Putamen (tissue), 1 donor: ENCODE measurements around the gene ST8SIA5.
A peak's percentile ranks its signal among the peaks of the same experiment; 100 is the strongest.

Source experiments
- DNase-seq: peaks from one replicate; pipeline ENCODE4 v3.0.0-alpha.2; 2016; ENCODE audit warnings: low spot score

The ST8SIA5 gene

DNA sequence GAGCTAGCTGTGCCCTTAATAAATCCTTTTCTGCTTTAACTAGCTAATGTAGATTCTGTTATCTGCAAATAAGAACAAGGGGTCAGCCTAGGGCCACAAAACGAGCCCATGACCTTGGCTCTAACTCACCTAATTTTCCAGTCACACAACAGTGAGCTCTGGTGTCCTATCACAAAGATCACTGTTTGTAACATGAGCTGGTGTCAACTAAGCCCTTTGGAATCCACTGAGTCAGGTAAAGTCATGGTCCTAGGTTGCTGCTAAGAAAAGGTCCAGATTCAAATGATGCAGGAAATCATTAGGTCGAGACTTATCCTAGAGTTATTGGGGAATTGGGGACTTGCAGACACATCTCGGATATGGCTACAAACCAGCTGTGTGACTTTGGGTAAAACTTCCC lies 49.9 kb downstream of the ST8SIA5 start:
- DNase-seq = no peak

GRCh38 chr18:46705521-46705920 lies 51.3 kb downstream of the ST8SIA5 start:
- no peak for DNase-seq

DNA sequence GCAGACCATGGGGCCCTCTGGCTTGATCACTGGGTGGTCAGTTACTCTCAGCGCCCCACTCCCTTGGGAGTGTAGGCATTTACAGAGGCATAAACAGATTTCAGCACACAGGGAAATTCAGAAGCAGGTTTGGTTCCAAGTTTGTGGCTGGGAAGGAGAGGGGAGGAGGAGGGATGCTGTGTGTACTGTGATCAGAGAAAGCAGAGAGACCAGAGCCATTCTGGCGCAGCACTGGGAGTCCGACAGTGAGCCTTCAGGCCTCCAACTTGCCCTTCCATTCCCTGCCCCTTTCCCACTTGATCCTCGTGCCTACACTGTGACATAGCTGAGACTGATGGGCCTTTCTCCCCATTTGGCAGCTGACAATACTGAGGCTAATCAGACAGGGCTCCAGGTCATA lies 52.0 kb downstream of the ST8SIA5 start:
- DNase-seq = no peak

GRCh38 chr18:46704189-46704588 lies 52.7 kb downstream of the ST8SIA5 start:
- DNase-seq = no peak

GRCh38 chr18:46702471-46702870 lies 54.4 kb downstream of the ST8SIA5 start:
- no peak for DNase-seq

DNA sequence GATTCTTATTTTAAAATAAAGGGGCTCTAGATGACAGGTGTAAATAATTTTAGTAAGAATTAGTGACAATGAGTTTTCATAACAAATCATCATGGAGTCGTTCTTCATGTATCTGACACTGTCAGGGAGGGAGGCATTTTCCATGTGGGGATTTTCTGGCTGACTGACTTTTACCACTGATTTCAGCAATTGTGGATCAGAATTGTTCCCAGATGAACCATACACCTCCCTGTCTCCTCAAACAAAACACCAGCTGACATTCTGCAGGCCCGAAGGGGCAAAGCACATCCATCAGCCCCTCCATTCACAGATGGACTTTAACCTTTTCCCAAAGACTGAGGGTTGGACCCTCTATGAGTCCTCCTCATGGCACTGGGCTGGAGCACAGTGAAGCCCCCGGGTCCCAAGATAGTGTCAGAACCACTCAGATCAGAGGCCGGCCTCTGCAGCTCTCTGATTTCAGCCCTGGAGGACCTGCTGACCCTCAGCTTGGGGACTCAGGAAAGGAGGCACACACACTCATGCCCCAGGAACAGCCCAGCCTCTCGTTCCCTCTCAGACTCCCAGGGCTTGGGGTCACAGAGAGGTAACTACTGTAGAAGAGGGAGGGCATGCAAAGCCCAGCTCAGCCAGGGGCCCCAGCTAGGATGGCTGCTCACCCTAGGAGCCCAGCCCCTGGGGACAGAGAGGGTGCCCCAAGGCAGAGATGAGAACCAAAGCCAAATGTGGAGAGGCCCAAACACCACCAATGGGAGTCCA lies 56.6 kb downstream of the ST8SIA5 start:
- DNase-seq = no peak

DNA sequence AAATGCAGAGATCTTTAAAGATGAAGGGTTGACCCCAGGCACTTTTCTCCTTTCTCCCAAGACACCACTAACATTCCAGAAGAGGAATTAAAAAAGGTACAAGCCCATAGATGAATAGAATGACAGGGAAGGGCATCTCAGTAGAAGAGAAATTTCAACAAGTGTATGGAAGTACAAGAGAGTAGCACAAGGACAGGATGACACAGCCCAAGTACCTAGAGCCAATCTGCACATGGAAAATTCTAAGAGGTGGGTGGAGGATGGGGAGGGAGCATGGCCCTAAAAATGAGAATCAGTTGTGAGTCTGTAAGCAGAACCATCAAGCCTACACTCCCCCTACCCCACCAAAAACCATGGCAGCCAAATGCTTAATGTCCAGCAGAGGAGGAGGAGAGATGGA lies 60.2 kb downstream of the ST8SIA5 start:
- DNase-seq = no peak

GRCh38 chr18:46696268-46696667 lies 60.6 kb downstream of the ST8SIA5 start:
- DNase-seq = no peak

GRCh38 chr18:46693996-46694395 lies 62.9 kb downstream of the ST8SIA5 start:
- DNase-seq = no peak

- no peak for DNase-seq
These were observed 67.9 kb downstream of the ST8SIA5 start for GRCh38 chr18:46688853-46689525.

DNA sequence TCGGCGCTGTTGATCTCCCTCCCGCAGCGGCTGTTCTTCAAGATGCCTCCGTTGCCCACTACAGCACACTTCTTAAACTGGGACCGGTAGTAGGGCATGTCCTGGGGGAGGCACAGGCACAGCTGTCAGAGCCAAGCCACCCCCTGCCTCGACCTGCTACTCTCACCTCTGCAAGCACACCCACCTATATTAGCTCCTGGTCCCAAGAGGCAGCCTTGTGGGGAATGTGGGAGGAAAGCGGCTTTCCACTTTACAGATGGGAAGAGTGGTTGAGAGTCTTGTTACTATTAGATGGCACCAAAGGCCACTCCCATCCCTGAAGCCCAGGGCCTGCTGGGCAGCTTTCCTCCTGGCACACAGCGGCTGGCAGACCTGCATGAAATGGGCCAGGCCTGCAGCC lies 70.7 kb downstream of the ST8SIA5 start:
- no peak for DNase-seq

- no peak for DNase-seq
These were observed 73.6 kb downstream of the ST8SIA5 start for GRCh38 chr18:46683252-46683651.

DNA sequence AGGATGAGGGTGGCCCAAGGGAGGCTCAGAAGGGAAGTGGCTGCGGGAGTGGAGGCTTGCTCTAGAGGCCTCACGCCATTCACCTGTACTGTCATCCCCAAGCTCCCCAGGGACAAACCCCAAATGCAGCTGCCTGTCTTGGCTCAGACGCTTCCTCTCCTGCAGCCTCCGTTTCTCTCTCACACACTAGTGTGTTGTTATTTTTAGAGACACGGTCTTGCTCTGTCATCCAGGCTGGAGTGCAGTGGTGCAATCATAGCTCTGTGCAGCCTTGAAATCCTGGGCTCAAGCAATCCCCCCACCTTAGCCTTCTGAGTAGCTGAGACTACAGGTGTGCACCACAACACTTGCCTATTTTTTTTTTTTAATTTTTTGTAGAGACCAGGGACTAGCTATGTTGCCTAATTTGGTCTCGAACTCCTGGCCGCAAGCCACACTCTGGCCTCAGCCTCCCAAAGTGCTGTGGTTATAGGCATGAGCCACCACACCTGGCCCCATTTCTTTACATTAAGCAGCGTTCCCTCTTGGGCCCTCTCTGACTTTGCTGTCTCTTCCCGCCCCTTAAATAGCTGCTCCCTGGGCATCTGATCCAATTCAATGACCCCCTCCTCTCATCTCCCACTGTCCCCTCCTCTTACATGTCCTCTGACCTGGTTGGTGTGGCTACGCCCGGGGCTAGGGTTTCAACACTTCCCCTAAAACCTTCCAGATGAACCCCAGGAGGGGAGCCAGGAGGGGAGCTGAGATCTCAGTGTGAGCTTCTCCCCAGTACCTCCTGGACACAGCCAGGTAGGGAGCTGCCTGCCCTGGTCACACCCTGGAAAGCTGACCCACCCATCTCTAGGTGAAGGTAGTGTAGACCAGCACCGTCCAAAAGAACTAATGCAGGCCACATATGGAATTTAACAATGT lies 75.8 kb downstream of the ST8SIA5 start:
- no peak for DNase-seq

DNA sequence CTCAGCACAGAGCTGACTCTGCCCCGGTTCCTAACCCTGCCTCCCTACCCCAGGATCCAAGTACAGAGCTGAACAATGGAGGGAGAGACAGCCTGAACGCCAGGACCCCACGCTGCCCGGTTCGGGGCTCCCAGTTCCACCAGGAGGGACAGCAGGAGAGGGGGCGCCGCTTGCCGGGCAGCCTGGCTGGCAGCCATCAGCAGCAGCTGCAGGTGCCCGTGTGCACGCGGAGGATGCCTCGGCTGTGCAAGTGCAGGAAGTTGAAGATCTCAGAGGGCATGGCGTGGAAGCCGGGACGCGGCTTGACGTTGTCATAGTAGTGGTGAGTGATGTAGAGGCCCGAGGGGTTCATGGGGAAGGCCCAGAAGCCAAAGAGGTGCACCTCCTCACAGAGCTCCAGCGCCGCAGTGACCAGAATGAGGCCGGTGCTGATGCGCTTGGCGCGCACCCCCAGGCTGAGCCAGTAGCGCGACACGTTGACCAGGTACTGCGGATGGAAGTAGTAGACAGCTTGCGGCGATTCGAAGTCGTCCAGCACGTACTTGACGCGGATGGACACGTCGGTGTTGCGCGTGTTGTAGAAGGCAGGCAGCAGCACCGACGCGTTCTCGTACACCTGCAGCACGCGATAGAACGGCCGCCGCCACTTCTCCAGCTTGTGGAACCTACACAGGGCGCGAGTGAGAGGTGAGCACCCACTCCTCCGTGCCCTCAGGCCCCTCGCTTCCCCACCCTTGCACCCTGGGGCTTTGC lies 76.8 kb downstream of the ST8SIA5 start:
- DNase-seq = no peak

GRCh38 chr18:46678785-46679399 lies 78.0 kb downstream of the ST8SIA5 start:
- DNase-seq = no peak

- no peak for DNase-seq
These were observed 78.8 kb downstream of the ST8SIA5 start for GRCh38 chr18:46678041-46678440.

DNA sequence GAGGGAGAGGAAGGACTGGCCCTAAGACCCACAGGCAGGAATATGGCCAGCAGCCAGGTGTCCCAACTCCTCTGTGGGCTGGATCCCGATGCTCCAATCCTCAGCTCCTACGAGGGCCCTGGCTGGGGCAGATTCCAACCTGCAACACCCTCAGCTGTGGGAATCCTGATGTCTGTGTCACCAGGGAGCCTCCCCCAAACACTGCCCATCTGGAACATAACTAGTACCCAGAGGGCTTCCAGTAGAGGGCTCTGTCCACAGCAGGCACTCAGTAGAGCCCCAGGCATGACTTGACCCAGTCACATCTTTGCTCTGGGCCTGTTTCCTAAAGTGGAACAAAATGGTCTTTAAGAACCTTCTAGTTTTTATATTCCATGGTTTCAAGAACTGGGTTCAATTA lies 79.2 kb downstream of the ST8SIA5 start:
- DNase-seq = no peak

- DNase-seq = no peak
These were observed 80.5 kb downstream of the ST8SIA5 start for GRCh38 chr18:46676182-46676835.

DNA sequence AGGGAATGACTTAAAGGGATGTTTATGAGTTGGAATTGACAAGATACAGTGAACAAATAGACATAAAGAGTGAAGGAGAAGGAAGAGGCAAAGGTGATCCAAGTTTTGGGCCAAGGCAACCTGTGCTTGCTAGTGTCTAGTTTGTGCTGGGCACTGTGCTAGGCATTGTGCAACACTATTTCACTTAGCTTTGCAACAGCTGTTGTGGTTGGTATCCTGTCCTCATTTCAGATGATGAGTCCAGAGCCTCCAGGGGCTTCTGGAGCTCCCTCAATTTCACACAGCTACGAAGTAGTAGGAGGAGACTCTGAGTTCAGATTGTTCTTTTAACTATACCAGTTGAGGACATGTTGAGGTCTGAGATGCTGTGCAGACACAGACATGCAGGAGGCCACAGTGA lies 81.7 kb downstream of the ST8SIA5 start:
- DNase-seq = no peak

- peak; percentile 22 for DNase-seq
These were observed 84.5 kb downstream of the ST8SIA5 start for GRCh38 chr18:46672062-46672970.
